ENCODE measurements around the gene RSPH6A. TPM values are rescaled to one million over a fixed set of nuclear protein-coding genes. Genes with fewer than 3 reads are reported as not detected.

RSPH6A gene
- polyA plus RNA-seq, 3 donors = not detected

- Mint-ChIP-seq H3K4me1 (no peaks in the 10 kb centered on the region), H3K27me3 (ENCODE audit: low read depth in 3 of 3) (peaks cover 37 to 53% (median 42%) of the 10 kb centered on the region in 3 donors), H3K4me3 (peak overlapping the region in 1 of 2 donors; percentile 17), H3K27ac (no peak overlapping the region), H3K36me3 (no peaks in the 10 kb centered on the region), H3K9me3 (peaks cover 0 to 2% (median 0%) of the 10 kb centered on the region in 7 donors)
- intact Hi-C loops (cut with micrococcal nuclease) = no loop called here
- no peak overlapping the region for H2AFZ ChIP-seq (ENCODE audit: insufficient read depth, low read depth, low read length, poor library complexity, severe bottlenecking)
- no peak for TF ChIP-seq CTCF (IDR thresholded peaks at IDR 0.05)
- H3K27me3 ChIP-seq (ENCODE audit: control insufficient read depth in 2 of 2, insufficient read depth in 2 of 2, low read length in 2 of 2) = peaks cover 0 to 15% of the 10 kb centered on the region in 2 donors
- no peak for DNase-seq
- 95% methylated on average over 2 of the region's 5 CpGs for WGBS (ENCODE audit: insufficient coverage)
- no peak overlapping the region for H3K4me2 ChIP-seq (replicated peaks; ENCODE audit: extremely low read depth, low read length, poor library complexity, severe bottlenecking)
- H3K9ac ChIP-seq (ENCODE audit: insufficient read depth, low read length, poor library complexity, severe bottlenecking) = no peak overlapping the region
- no peak overlapping the region for H3K4me3 ChIP-seq (replicated peaks in 1 of 3; ENCODE audit: low read depth in 2 of 3, low read length in 3 of 3)
- H4K20me1 ChIP-seq (ENCODE audit: insufficient read depth, low read length) = no peaks in the 10 kb centered on the region
- H3K79me2 ChIP-seq (ENCODE audit: insufficient read depth, low read length) = no peaks in the 10 kb centered on the region
- H3K27ac ChIP-seq (ENCODE audit: low read depth in 1 of 2, low read length in 2 of 2) = no peak overlapping the region
- no peaks in the 10 kb centered on the region for H3K9me3 ChIP-seq (replicated peaks in 1 of 2; ENCODE audit: control insufficient read depth in 1 of 2, insufficient read depth in 1 of 2, low read length in 2 of 2)
- no peaks in the 10 kb centered on the region for H3K4me1 ChIP-seq (ENCODE audit: control insufficient read depth in 1 of 2, insufficient read depth in 2 of 2, low read length in 2 of 2)
- no peaks in the 10 kb centered on the region for H3K36me3 ChIP-seq (replicated peaks in 1 of 2; ENCODE audit: control insufficient read depth in 1 of 2, insufficient read depth in 2 of 2, low read length in 2 of 2)
Measured at GRCh38 chr19:45747513-45747912, 67.6 kb downstream of the RSPH6A start.

- H2AFZ ChIP-seq (ENCODE audit: insufficient read depth, low read depth, low read length, poor library complexity, severe bottlenecking) = no peak overlapping the region
- no peaks in the 10 kb centered on the region for H3K79me2 ChIP-seq (ENCODE audit: insufficient read depth, low read length)
- H4K20me1 ChIP-seq (ENCODE audit: insufficient read depth, low read length) = no peaks in the 10 kb centered on the region
- Mint-ChIP-seq H3K27me3 (ENCODE audit: low read depth in 3 of 3) (peaks cover 42 to 56% (median 44%) of the 10 kb centered on the region in 3 donors), H3K4me1 (no peaks in the 10 kb centered on the region), H3K27ac (no peak overlapping the region), H3K4me3 (no peak overlapping the region), H3K36me3 (no peaks in the 10 kb centered on the region), H3K9me3 (peaks cover 0 to 2% (median 0%) of the 10 kb centered on the region in 7 donors)
- H3K4me1 ChIP-seq (ENCODE audit: control insufficient read depth in 1 of 2, insufficient read depth in 2 of 2, low read length in 2 of 2) = no peaks in the 10 kb centered on the region
- intact Hi-C loops (cut with micrococcal nuclease) = no loop called here
- TF ChIP-seq CTCF (IDR thresholded peaks at IDR 0.05) = no peak
- no peak overlapping the region for H3K9ac ChIP-seq (ENCODE audit: insufficient read depth, low read length, poor library complexity, severe bottlenecking)
- H3K4me3 ChIP-seq (replicated peaks in 1 of 3; ENCODE audit: low read depth in 2 of 3, low read length in 3 of 3) = no peak overlapping the region
- no peaks in the 10 kb centered on the region for H3K9me3 ChIP-seq (replicated peaks in 1 of 2; ENCODE audit: control insufficient read depth in 1 of 2, insufficient read depth in 1 of 2, low read length in 2 of 2)
- peaks cover 0 to 15% of the 10 kb centered on the region in 2 donors for H3K27me3 ChIP-seq (ENCODE audit: control insufficient read depth in 2 of 2, insufficient read depth in 2 of 2, low read length in 2 of 2)
- H3K36me3 ChIP-seq (replicated peaks in 1 of 2; ENCODE audit: control insufficient read depth in 1 of 2, insufficient read depth in 2 of 2, low read length in 2 of 2) = no peaks in the 10 kb centered on the region
- DNase-seq = no peak
- no peak overlapping the region for H3K4me2 ChIP-seq (replicated peaks; ENCODE audit: extremely low read depth, low read length, poor library complexity, severe bottlenecking)
- no peak overlapping the region for H3K27ac ChIP-seq (ENCODE audit: low read depth in 1 of 2, low read length in 2 of 2)
- 88% methylated on average over 3 of the region's 5 CpGs for WGBS (ENCODE audit: insufficient coverage)
Measured at GRCh38 chr19:45746866-45747265, 68.2 kb downstream of the RSPH6A start.

Other genes with a start within 250 kb of the RSPH6A start
- 1 to 10 TPM; 4.4 to 6.9 (median 5.6) TPM for gene OPA3, start 230.5 kb downstream of the RSPH6A start, polyA plus RNA-seq
- gene GPR4, start 213.1 kb downstream of the RSPH6A start, polyA plus RNA-seq = not detected
- 10 to 100 TPM; 10.3 to 50.8 (median 11.9) TPM for gene EML2, start 175.9 kb downstream of the RSPH6A start, polyA plus RNA-seq
- not detected for gene GIPR, start 147.1 kb downstream of the RSPH6A start, polyA plus RNA-seq
- gene SNRPD2, start 123.4 kb downstream of the RSPH6A start, polyA plus RNA-seq = 100 to 1,000 TPM; 251 to 516 (median 491) TPM
- gene QPCTL, start 122.6 kb downstream of the RSPH6A start, polyA plus RNA-seq = 1 to 10 TPM in 1 of 3 donors, under 1 TPM in 2; 0.46 to 3.0 (median 0.90) TPM
- gene FBXO46, start 84.4 kb downstream of the RSPH6A start, polyA plus RNA-seq = 1 to 10 TPM; 3.8 to 6.8 (median 5.5) TPM
- not detected for gene MEIOSIN, start 81.9 kb downstream of the RSPH6A start, polyA plus RNA-seq
- gene SIX5, start 46.1 kb downstream of the RSPH6A start, polyA plus RNA-seq = under 1 TPM in 1 of 3 donors, not detected in 2; 0.04 TPM
- 1 to 10 TPM in 1 of 3 donors, under 1 TPM in 1, not detected in 1; 0.17 to 3.8 TPM for gene DMPK, start 32.8 kb downstream of the RSPH6A start, polyA plus RNA-seq
- 1 to 10 TPM; 1.5 to 3.4 (median 2.4) TPM for gene DMWD, start 22.5 kb downstream of the RSPH6A start, polyA plus RNA-seq
- 10 to 100 TPM in 2 of 3 donors, 1 to 10 TPM in 1; 5.6 to 96.1 (median 15.7) TPM for gene SYMPK, start 47.8 kb upstream of the RSPH6A start, polyA plus RNA-seq
- gene FOXA3, start 49.0 kb upstream of the RSPH6A start, polyA plus RNA-seq = not detected
- 1 to 10 TPM; 2.0 to 3.9 (median 2.1) TPM for gene IRF2BP1, start 70.8 kb upstream of the RSPH6A start, polyA plus RNA-seq
- 1 to 10 TPM in 1 of 3 donors, under 1 TPM in 2; 0.08 to 5.9 (median 0.39) TPM for gene MYPOP, start 87.3 kb upstream of the RSPH6A start, polyA plus RNA-seq
- not detected for gene NANOS2, start 99.5 kb upstream of the RSPH6A start, polyA plus RNA-seq
- gene NOVA2, start 158.6 kb upstream of the RSPH6A start, polyA plus RNA-seq = not detected
- 1 to 10 TPM; 4.3 to 8.8 (median 6.1) TPM for gene CCDC61, start 180.2 kb upstream of the RSPH6A start, polyA plus RNA-seq
- under 1 TPM; 0.36 to 0.39 (median 0.37) TPM for gene PGLYRP1, start 207.7 kb upstream of the RSPH6A start, polyA plus RNA-seq
- not detected for gene IGFL4, start 225.7 kb upstream of the RSPH6A start, polyA plus RNA-seq